Measurements from ENCODE around the gene MORN1.

DNA sequence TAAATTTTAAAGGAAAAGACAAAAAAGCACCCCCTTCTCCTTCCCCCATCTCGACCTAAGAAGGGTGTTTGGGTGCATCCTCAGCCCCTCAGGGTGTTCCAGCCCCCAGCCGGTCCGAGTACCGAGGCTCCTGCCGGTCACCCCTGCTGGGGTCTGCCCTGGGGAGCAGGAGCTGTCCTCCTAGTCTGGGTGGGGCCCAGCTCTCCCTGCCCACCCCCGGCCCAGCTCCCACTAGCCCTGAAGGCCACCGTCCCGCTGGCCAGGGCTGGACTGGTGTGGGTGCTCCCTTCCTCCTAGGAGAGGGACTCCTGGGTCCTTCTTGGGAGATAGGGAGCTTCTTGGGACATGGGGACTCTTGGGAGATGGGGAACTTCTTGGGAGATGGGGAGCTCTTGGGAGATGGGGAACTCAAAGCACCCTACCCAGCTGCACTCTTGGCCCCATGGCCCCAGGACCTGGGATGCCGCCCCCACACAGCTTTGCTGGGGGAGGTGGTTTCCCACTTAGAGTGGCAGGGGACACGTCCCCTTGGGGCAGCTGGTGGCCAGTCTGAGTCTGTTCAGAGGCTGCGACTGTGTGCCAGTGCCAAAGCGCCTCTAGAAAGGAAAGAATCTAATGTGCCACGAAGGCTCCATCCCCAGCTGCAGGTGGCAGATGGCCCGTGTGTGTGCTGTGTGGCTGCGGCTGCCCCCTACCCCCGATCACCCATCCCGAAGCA, 44.5 kb downstream of the MORN1 start:
- no peak for TF ChIP-seq POLR2A (IDR thresholded peaks at IDR 0.05)
- TF ChIP-seq, protein P1, sequence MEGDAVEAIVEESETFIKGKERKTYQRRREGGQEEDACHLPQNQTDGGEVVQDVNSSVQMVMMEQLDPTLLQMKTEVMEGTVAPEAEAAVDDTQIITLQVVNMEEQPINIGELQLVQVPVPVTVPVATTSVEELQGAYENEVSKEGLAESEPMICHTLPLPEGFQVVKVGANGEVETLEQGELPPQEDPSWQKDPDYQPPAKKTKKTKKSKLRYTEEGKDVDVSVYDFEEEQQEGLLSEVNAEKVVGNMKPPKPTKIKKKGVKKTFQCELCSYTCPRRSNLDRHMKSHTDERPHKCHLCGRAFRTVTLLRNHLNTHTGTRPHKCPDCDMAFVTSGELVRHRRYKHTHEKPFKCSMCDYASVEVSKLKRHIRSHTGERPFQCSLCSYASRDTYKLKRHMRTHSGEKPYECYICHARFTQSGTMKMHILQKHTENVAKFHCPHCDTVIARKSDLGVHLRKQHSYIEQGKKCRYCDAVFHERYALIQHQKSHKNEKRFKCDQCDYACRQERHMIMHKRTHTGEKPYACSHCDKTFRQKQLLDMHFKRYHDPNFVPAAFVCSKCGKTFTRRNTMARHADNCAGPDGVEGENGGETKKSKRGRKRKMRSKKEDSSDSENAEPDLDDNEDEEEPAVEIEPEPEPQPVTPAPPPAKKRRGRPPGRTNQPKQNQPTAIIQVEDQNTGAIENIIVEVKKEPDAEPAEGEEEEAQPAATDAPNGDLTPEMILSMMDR (IDR thresholded peaks at IDR 0.05), result no peak
